Measurements from ENCODE around the gene ZNF844. TPM values are rescaled to one million over a fixed set of nuclear protein-coding genes. Genes with fewer than 3 reads are reported as not detected.

ZNF844 gene
- total RNA-seq (1 to 10 TPM; 5.4 to 5.7 TPM), polyA plus RNA-seq (3.6 TPM)

DNA sequence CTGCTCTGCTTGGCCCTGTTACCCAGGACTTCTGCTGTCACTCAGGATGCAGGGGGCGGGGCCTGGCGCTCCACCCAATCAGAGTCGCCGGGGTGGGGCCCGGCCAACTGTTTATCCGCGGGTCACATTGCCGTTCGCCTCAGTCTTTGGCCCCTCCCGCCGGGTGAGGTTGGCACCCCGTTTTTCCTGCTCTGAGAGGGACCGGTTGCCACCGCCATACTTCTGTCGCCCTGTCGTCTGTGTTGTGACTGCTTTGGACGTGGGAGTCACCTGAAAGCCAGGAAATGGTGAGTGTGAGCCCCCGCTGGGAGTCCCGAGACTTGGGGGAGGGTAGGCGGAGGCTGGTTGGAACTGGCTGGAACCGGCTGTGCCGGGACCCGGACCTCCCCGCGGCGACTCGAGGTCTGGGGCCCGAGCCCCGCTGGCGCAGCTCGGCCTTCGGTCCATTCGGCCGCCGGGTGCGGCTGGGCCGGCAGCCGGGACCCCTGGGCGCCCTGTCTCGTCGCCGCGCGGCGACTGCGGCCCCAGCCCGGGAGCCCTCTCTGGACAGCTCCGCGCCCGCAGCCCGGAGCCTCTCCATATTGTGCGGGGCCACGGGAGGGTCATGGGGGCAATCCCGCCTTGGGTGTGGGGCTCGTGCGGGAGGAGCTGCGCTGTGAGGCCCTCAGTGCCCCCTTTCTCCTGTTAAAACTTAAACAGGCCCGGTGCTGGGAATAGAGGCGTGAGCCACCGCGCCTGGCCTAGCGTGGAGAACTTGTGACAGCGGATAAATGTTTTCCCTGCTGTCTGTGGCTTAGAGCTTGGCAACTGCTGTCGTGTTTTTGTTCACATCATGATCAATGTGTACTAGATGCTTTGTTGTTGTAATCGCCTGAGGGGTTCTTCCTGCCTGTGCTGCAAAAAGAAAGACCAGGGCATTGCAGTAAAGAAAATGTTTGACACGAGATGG is at the start of gene ZNF844:
TSS of gene ZNF844 (plus strand) at position 142 of the 949 bp plus-strand sequence. CDS start at position 285, 143 bp downstream.
- DNase-seq, result peak; percentile 46 to 76 (median 52)
- Mint-ChIP-seq H3K9me3 (peaks cover 0 to 21% (median 17%) of the 10 kb centered on the region in 5 donors), H3K4me1 (peaks cover 5 to 16% (median 14%) of the 10 kb centered on the region in 3 donors), H3K36me3 (peaks cover 1 to 11% (median 11%) of the 10 kb centered on the region in 3 donors), H3K4me3 (peak within 1 kb of the TSS; percentile 80 to 91 (median 85)), H3K27ac (peak within 1 kb of the TSS in 6 of 8 donors; percentile 60 to 95 (median 66)), H3K27me3 (no peaks in the 10 kb centered on the region)
- no peaks in the 10 kb centered on the region for H3K36me3 ChIP-seq (ENCODE audit: insufficient read depth, low read length)
- H3K9me3 ChIP-seq (ENCODE audit: low read length), result no peaks in the 10 kb centered on the region
- peak within 1 kb of the TSS; percentile 66 for H3K4me3 ChIP-seq (ENCODE audit: low read length)
- H3K4me1 ChIP-seq (ENCODE audit: insufficient read depth, low read length), result no peaks in the 10 kb centered on the region
- peak within 1 kb of the TSS; percentile 51 for H3K27ac ChIP-seq (ENCODE audit: low read depth, low read length)
- no peaks in the 10 kb centered on the region for H3K27me3 ChIP-seq (ENCODE audit: insufficient read depth, low read length, poor library complexity, severe bottlenecking)
- ChIA-PET CTCF (interaction anchor here (0.9 kb wide), 1 partner anchor 684 kb away, joined by 3 read pairs; no protein-coding TSS in a partner anchor), POLR2A (interaction anchor here (0.5 kb wide), 1 partner anchor 299 kb away, joined by 3 read pairs; no protein-coding TSS in a partner anchor)

- Histone ChIP-seq H3K27me3 (ENCODE audit: insufficient read depth, low read length, poor library complexity, severe bottlenecking) (no peaks in the 10 kb centered on the region), H3K4me1 (ENCODE audit: insufficient read depth, low read length) (no peaks in the 10 kb centered on the region), H3K4me3 (ENCODE audit: low read length) (no peak overlapping the region), H3K27ac (ENCODE audit: low read depth, low read length) (no peak overlapping the region), H3K9me3 (ENCODE audit: low read length) (peaks cover 42% of the 10 kb centered on the region), H3K36me3 (ENCODE audit: insufficient read depth, low read length) (peaks cover 14% of the 10 kb centered on the region)
- no peak overlapping the region for H3K4me3 Mint-ChIP-seq
- peaks cover 38 to 70% (median 67%) of the 10 kb centered on the region in 3 donors for H3K36me3 Mint-ChIP-seq
- peaks cover 32 to 86% (median 74%) of the 10 kb centered on the region in 5 donors for H3K9me3 Mint-ChIP-seq
- DNase-seq, result no peak
- CTCF ChIA-PET, result no interaction called here
- no peaks in the 10 kb centered on the region for H3K27me3 Mint-ChIP-seq
- H3K4me1 Mint-ChIP-seq, result peaks cover 0 to 1% (median 0%) of the 10 kb centered on the region in 3 donors
- no peak overlapping the region for H3K27ac Mint-ChIP-seq
- POLR2A ChIA-PET, result no interaction called here
These were observed 49.3 kb upstream of the ZNF844 start for GRCh38 chr19:12015015-12015752.

- no peak overlapping the region for H3K27ac ChIP-seq (ENCODE audit: low read depth, low read length)
- H3K4me1 ChIP-seq (ENCODE audit: insufficient read depth, low read length), result no peaks in the 10 kb centered on the region
- peaks cover 14% of the 10 kb centered on the region for H3K36me3 ChIP-seq (ENCODE audit: insufficient read depth, low read length)
- no peak overlapping the region for H3K4me3 ChIP-seq (ENCODE audit: low read length)
- Mint-ChIP-seq H3K27me3 (no peaks in the 10 kb centered on the region), H3K27ac (no peak overlapping the region), H3K9me3 (peaks cover 32 to 87% (median 75%) of the 10 kb centered on the region in 5 donors), H3K36me3 (peaks cover 35 to 67% (median 62%) of the 10 kb centered on the region in 3 donors), H3K4me1 (peaks cover 0 to 1% (median 0%) of the 10 kb centered on the region in 3 donors), H3K4me3 (no peak overlapping the region)
- ChIA-PET CTCF (no interaction called here), POLR2A (no interaction called here)
- peaks cover 42% of the 10 kb centered on the region for H3K9me3 ChIP-seq (ENCODE audit: low read length)
- DNase-seq, result no peak
- no peaks in the 10 kb centered on the region for H3K27me3 ChIP-seq (ENCODE audit: insufficient read depth, low read length, poor library complexity, severe bottlenecking)
These were observed 48.8 kb upstream of the ZNF844 start for GRCh38 chr19:12015753-12016116.

- Histone ChIP-seq H3K27ac (ENCODE audit: low read depth, low read length) (no peak overlapping the region), H3K36me3 (ENCODE audit: insufficient read depth, low read length) (no peaks in the 10 kb centered on the region), H3K4me3 (ENCODE audit: low read length) (no peak overlapping the region), H3K9me3 (ENCODE audit: low read length) (no peaks in the 10 kb centered on the region), H3K27me3 (ENCODE audit: insufficient read depth, low read length, poor library complexity, severe bottlenecking) (no peaks in the 10 kb centered on the region), H3K4me1 (ENCODE audit: insufficient read depth, low read length) (no peaks in the 10 kb centered on the region)
- H3K27ac Mint-ChIP-seq, result peak overlapping the region in 3 of 8 donors; percentile 4 to 26 (median 23)
- H3K36me3 Mint-ChIP-seq, result peaks cover 0 to 28% (median 2%) of the 10 kb centered on the region in 3 donors
- no peak for DNase-seq
- ChIA-PET CTCF (no interaction called here), POLR2A (no interaction called here)
- peak overlapping the region; percentile 15 to 83 (median 68) for H3K4me3 Mint-ChIP-seq
- H3K27me3 Mint-ChIP-seq, result peaks cover 8 to 13% of the 10 kb centered on the region in 2 donors
- peaks cover 5 to 17% (median 7%) of the 10 kb centered on the region in 3 donors for H3K4me1 Mint-ChIP-seq
- H3K9me3 Mint-ChIP-seq, result peaks cover 0 to 56% (median 34%) of the 10 kb centered on the region in 5 donors
These were observed 30.3 kb upstream of the ZNF844 start for GRCh38 chr19:12034198-12034597.

- ChIA-PET POLR2A (no interaction called here), CTCF (interaction anchor here (1.4 kb wide), 1 partner anchor 111 kb away, joined by 4 read pairs; no protein-coding TSS in a partner anchor)
- Mint-ChIP-seq H3K4me1 (peaks cover 5 to 17% (median 7%) of the 10 kb centered on the region in 3 donors), H3K36me3 (peaks cover 0 to 28% (median 2%) of the 10 kb centered on the region in 3 donors), H3K4me3 (peak overlapping the region; percentile 15 to 83 (median 68)), H3K27me3 (peaks cover 8 to 13% of the 10 kb centered on the region in 2 donors), H3K27ac (peak overlapping the region in 4 of 8 donors; percentile 4 to 26 (median 16)), H3K9me3 (peaks cover 0 to 57% (median 33%) of the 10 kb centered on the region in 5 donors)
- H3K27me3 ChIP-seq (ENCODE audit: insufficient read depth, low read length, poor library complexity, severe bottlenecking), result no peaks in the 10 kb centered on the region
- H3K9me3 ChIP-seq (ENCODE audit: low read length), result no peaks in the 10 kb centered on the region
- H3K4me1 ChIP-seq (ENCODE audit: insufficient read depth, low read length), result no peaks in the 10 kb centered on the region
- no peak overlapping the region for H3K4me3 ChIP-seq (ENCODE audit: low read length)
- no peak for DNase-seq
- H3K36me3 ChIP-seq (ENCODE audit: insufficient read depth, low read length), result no peaks in the 10 kb centered on the region
- H3K27ac ChIP-seq (ENCODE audit: low read depth, low read length), result no peak overlapping the region
These were observed 29.9 kb upstream of the ZNF844 start for GRCh38 chr19:12034620-12035019.

- Mint-ChIP-seq H3K4me3 (peak within 1 kb of the TSS; percentile 75 to 93 (median 84)), H3K27ac (peak within 1 kb of the TSS in 4 of 8 donors; percentile 26 to 64 (median 54)), H3K36me3 (peaks cover 0 to 26% (median 2%) of the 10 kb centered on the region in 3 donors), H3K27me3 (peaks cover 8 to 13% of the 10 kb centered on the region in 2 donors), H3K4me1 (peaks cover 5 to 17% (median 7%) of the 10 kb centered on the region in 3 donors), H3K9me3 (peaks cover 0 to 52% (median 30%) of the 10 kb centered on the region in 5 donors)
- Histone ChIP-seq H3K27ac (ENCODE audit: low read depth, low read length) (no peak within 1 kb of the TSS), H3K27me3 (ENCODE audit: insufficient read depth, low read length, poor library complexity, severe bottlenecking) (no peaks in the 10 kb centered on the region), H3K4me1 (ENCODE audit: insufficient read depth, low read length) (no peaks in the 10 kb centered on the region), H3K36me3 (ENCODE audit: insufficient read depth, low read length) (no peaks in the 10 kb centered on the region), H3K4me3 (ENCODE audit: low read length) (peak within 1 kb of the TSS; percentile 40), H3K9me3 (ENCODE audit: low read length) (no peaks in the 10 kb centered on the region)
- POLR2A ChIA-PET, result no interaction called here
- peak; percentile 35 to 64 (median 55) for DNase-seq
- CTCF ChIA-PET, result interaction anchor here (0.8 to 1.4 kb wide), 4 partner anchors 16 to 112 kb away, joined by 3 to 6 read pairs (median 4); no protein-coding TSS in a partner anchor
These were observed 29.0 kb upstream of the ZNF844 start, which contains the start of gene ZNF433 for GRCh38 chr19:12035220-12036172. TSS of gene ZNF433 (minus strand) at chr19:12035679. CDS start at chr19:12035539, 140 bp downstream.

- CTCF ChIA-PET, result no interaction called here
These were observed 21.6 kb upstream of the ZNF844 start for GRCh38 chr19:12042893-12043292.

More at GRCh38 chr19:12042893-12043292, 21.6 kb upstream of the ZNF844 start:
- Mint-ChIP-seq H3K36me3 (peaks cover 6 to 36% (median 26%) of the 10 kb centered on the region in 3 donors), H3K27me3 (peaks cover 0 to 4% of the 10 kb centered on the region in 2 donors), H3K4me3 (no peak overlapping the region), H3K27ac (no peak overlapping the region), H3K9me3 (peaks cover 19 to 60% (median 47%) of the 10 kb centered on the region in 5 donors), H3K4me1 (no peaks in the 10 kb centered on the region)
- no peak for DNase-seq
- Histone ChIP-seq H3K36me3 (ENCODE audit: insufficient read depth, low read length) (no peaks in the 10 kb centered on the region), H3K27ac (ENCODE audit: low read depth, low read length) (no peak overlapping the region), H3K4me3 (ENCODE audit: low read length) (no peak overlapping the region), H3K27me3 (ENCODE audit: insufficient read depth, low read length, poor library complexity, severe bottlenecking) (no peaks in the 10 kb centered on the region), H3K4me1 (ENCODE audit: insufficient read depth, low read length) (no peaks in the 10 kb centered on the region), H3K9me3 (ENCODE audit: low read length) (peaks cover 16% of the 10 kb centered on the region)
- POLR2A ChIA-PET, result no interaction called here

Measured in CD8-positive, alpha-beta memory T cell (primary cell).